A673 (cell line): Measurements from ENCODE around the gene GNB2.

Source experiments
- CTCF ChIP-seq: fragments of 300-800, 200-600 bp; sonication (generic); conservative IDR thresholded peaks from 2 replicates; pipeline ENCODE4 v1.5.1; 2017; ENCODE audit warnings: low read depth, mild to moderate bottlenecking, antibody characterized with exemption, low read length, moderate library complexity, mixed read lengths
- EZH2 ChIP-seq: fragments of 200-600 bp; sonication (generic); IDR thresholded peaks from 2 replicates; pipeline ENCODE4 v1.6.1; 2017; ENCODE audit warnings: borderline replicate concordance, low read depth, mild to moderate bottlenecking, mixed read lengths, antibody characterized with exemption, low read length; ENCODE audit not compliant: poor library complexity, severe bottlenecking

- TF ChIP-seq CTCF (no peak), EZH2 (no peak)
These were observed 14.9 kb downstream of the GNB2 start for GRCh38 chr7:100688326-100688860.
